Measurements from ENCODE around the gene ACSS2.

GRCh38 chr20:34920055-34920454 lies 43.6 kb downstream of the ACSS2 start:
- TF ChIP-seq SUZ12 (IDR thresholded peaks at IDR 0.05; ENCODE audit: extremely low read depth, insufficient read depth, insufficient read length): no peak
- no peak for TF ChIP-seq ZNF274 (IDR thresholded peaks at IDR 0.05; ENCODE audit: low read depth, low read length)
- TF ChIP-seq YY1 (IDR thresholded peaks at IDR 0.05; ENCODE audit: insufficient read depth, insufficient read length): no peak

Data from NT2/D1 (cell line).